IMR-90 (cell line): ENCODE measurements around the gene PIGN.

Experiments
- BHLHE40 ChIP-seq: fragments of 150-350 bp; IDR thresholded peaks from 2 replicates; pipeline ENCODE4 v1.6.1; 2016; ENCODE audit warnings: mild to moderate bottlenecking, low read depth, low read length
- MAFK ChIP-seq: IDR thresholded peaks from 2 replicates; pipeline ENCODE4 v1.6.1; 2012; ENCODE audit warnings: low read depth, low read length, improper control_type of control experiment
- POLR2A ChIP-seq: IDR thresholded peaks from 2 replicates; pipeline ENCODE4 v1.6.1; 2012; ENCODE audit warnings: mild to moderate bottlenecking, low read depth, low read length

GRCh38 chr18:62177271-62177670, 9.6 kb downstream of the PIGN start:
- TF ChIP-seq BHLHE40 (no peak), POLR2A (no peak), MAFK (no peak)
